ENCODE data around the gene ZNF827.

Gene ZNF827

GRCh38 chr4:145788755-145789154 is 149.9 kb downstream of the ZNF827 start:
- no peak for DNase-seq

GRCh38 chr4:145786830-145787229 is 151.8 kb downstream of the ZNF827 start:
- no peak for DNase-seq

GRCh38 chr4:145786261-145786660 is 152.4 kb downstream of the ZNF827 start:
- no peak for DNase-seq

- DNase-seq, result no peak
Observed at GRCh38 chr4:145785391-145786008, 153.1 kb downstream of the ZNF827 start.

GRCh38 chr4:145784036-145784435 is 154.6 kb downstream of the ZNF827 start:
- DNase-seq, result no peak

GRCh38 chr4:145782756-145783155 is 155.9 kb downstream of the ZNF827 start:
- DNase-seq, result no peak

GRCh38 chr4:145781351-145781750 is 157.3 kb downstream of the ZNF827 start:
- DNase-seq, result no peak

GRCh38 chr4:145779319-145779801 is 159.3 kb downstream of the ZNF827 start:
- no peak for DNase-seq

- DNase-seq, result no peak
Observed at GRCh38 chr4:145776208-145776607, 162.4 kb downstream of the ZNF827 start.

- DNase-seq, result no peak
Observed at GRCh38 chr4:145775406-145775805, 163.2 kb downstream of the ZNF827 start.

- DNase-seq, result no peak
Observed at GRCh38 chr4:145774473-145774872, 164.2 kb downstream of the ZNF827 start.

- DNase-seq, result no peak
Observed at GRCh38 chr4:145773581-145774234, 164.9 kb downstream of the ZNF827 start.

GRCh38 chr4:145772347-145772746 is 166.3 kb downstream of the ZNF827 start:
- DNase-seq, result no peak

- DNase-seq, result no peak
Observed at GRCh38 chr4:145770124-145770523, 168.5 kb downstream of the ZNF827 start.

- no peak for DNase-seq
Observed at GRCh38 chr4:145769450-145770037, 169.1 kb downstream of the ZNF827 start.

GRCh38 chr4:145766273-145766672 is 172.3 kb downstream of the ZNF827 start:
- no peak for DNase-seq

- no peak for DNase-seq
Observed at GRCh38 chr4:145763399-145763798, 175.2 kb downstream of the ZNF827 start.

GRCh38 chr4:145762719-145763118 is 175.9 kb downstream of the ZNF827 start:
- no peak for DNase-seq

GRCh38 chr4:145760961-145761929 is 177.4 kb downstream of the ZNF827 start:
- no peak for DNase-seq

GRCh38 chr4:145760176-145760575 is 178.4 kb downstream of the ZNF827 start:
- DNase-seq, result no peak

- DNase-seq, result no peak
Observed at GRCh38 chr4:145757188-145757587, 181.4 kb downstream of the ZNF827 start.

- DNase-seq, result no peak
Observed at GRCh38 chr4:145756244-145756643, 182.4 kb downstream of the ZNF827 start.

- DNase-seq, result no peak
Observed at GRCh38 chr4:145755802-145756201, 182.8 kb downstream of the ZNF827 start.

Data from femur (tissue), 1 donor.